PFSK-1 (cell line): ENCODE data around the gene SH3RF1.

ENCODE experiments used
- POLR2AphosphoS5 ChIP-seq: IDR thresholded peaks from 2 replicates; pipeline ENCODE4 v1.6.1; 2012; ENCODE audit warnings: low read depth, mild to moderate bottlenecking, control low read depth, low read length, moderate library complexity
- TAF1 ChIP-seq: IDR thresholded peaks from 2 replicates; pipeline ENCODE4 v1.6.1; 2012; ENCODE audit warnings: low read length, control low read depth, borderline replicate concordance; ENCODE audit not compliant: insufficient read depth

- TF ChIP-seq POLR2AphosphoS5 (no peak), TAF1 (no peak)
Measured at GRCh38 chr4:169114341-169114974, 156.3 kb downstream of the SH3RF1 start.
